SK-N-SH treated with all-trans-retinoic acid at 6 μM for 48 hours (cell line): ENCODE measurements around the gene TMEM238.

Experiments
- ARNTL ChIP-seq: fragments of 450-650 bp; formaldehyde crosslinking; IDR thresholded peaks from 2 replicates; pipeline ENCODE4 v1.5.0; 2020; ENCODE audit warnings: low read depth, mild to moderate bottlenecking, moderate library complexity, borderline replicate concordance
- BACH2 ChIP-seq: fragments of 250-450 bp; sonication (Bioruptor Pico); IDR thresholded peaks from 2 replicates; pipeline ENCODE4 v1.9.0; 2021; ENCODE audit warnings: mild to moderate bottlenecking, borderline replicate concordance
- ISL1 ChIP-seq: fragments of 250-450 bp; sonication (Bioruptor Pico); IDR thresholded peaks from 2 replicates; pipeline ENCODE4 v2.1.2; 2022; ENCODE audit warnings: mild to moderate bottlenecking, moderate library complexity
- RARB ChIP-seq: fragments of 250-450 bp; sonication (Bioruptor Pico); IDR thresholded peaks from 2 replicates; pipeline ENCODE4 v1.8.0; 2021; ENCODE audit warnings: mild to moderate bottlenecking, moderate library complexity
- SNAI2 ChIP-seq: fragments of 250-450 bp; sonication (Bioruptor Pico); IDR thresholded peaks from 2 replicates; pipeline ENCODE4 v1.5.0; 2020; ENCODE audit warnings: mild to moderate bottlenecking, moderate library complexity
- TOX ChIP-seq: fragments of 250-450 bp; sonication (Bioruptor Pico); IDR thresholded peaks from 2 replicates; pipeline ENCODE4 v1.8.0; 2021; ENCODE audit warnings: mild to moderate bottlenecking, moderate library complexity, borderline replicate concordance
- ZFP3 ChIP-seq: fragments of 250-450 bp; sonication (Bioruptor Pico); IDR thresholded peaks from 2 replicates; pipeline ENCODE4 v1.5.0; 2020; ENCODE audit warnings: mild to moderate bottlenecking, moderate library complexity
- ZFP30 ChIP-seq: fragments of 450-650 bp; formaldehyde crosslinking; IDR thresholded peaks from 2 replicates; pipeline ENCODE4 v1.5.0; 2022; ENCODE audit warnings: mild to moderate bottlenecking, moderate library complexity
- ZNF70 ChIP-seq: fragments of 450-650 bp; formaldehyde crosslinking; IDR thresholded peaks from 2 replicates; pipeline ENCODE4 v1.5.0; 2020; ENCODE audit warnings: mild to moderate bottlenecking, moderate library complexity
- ZNF8 ChIP-seq: fragments of 450-650 bp; formaldehyde crosslinking; IDR thresholded peaks from 2 replicates; pipeline ENCODE4 v1.5.0; 2020; ENCODE audit warnings: mild to moderate bottlenecking, moderate library complexity
- TF ChIP-seq, protein P1 (sequence below): fragments of 250-450 bp; sonication (Bioruptor Pico); IDR thresholded peaks from 2 replicates; pipeline ENCODE4 v1.8.0; 2020; ENCODE audit warnings: mild to moderate bottlenecking, moderate library complexity, borderline replicate concordance
- TF ChIP-seq, protein P2 (sequence below): fragments of 250-450 bp; sonication (Bioruptor Pico); IDR thresholded peaks from 2 replicates; pipeline ENCODE4 v1.5.1; 2020; ENCODE audit warnings: low read depth, mild to moderate bottlenecking, moderate library complexity
- TF ChIP-seq, protein P3 (sequence below): fragments of 250-450 bp; sonication (Bioruptor Pico); IDR thresholded peaks from 2 replicates; pipeline ENCODE4 v1.5.1; 2021; ENCODE audit warnings: mild to moderate bottlenecking, moderate library complexity

DNA sequence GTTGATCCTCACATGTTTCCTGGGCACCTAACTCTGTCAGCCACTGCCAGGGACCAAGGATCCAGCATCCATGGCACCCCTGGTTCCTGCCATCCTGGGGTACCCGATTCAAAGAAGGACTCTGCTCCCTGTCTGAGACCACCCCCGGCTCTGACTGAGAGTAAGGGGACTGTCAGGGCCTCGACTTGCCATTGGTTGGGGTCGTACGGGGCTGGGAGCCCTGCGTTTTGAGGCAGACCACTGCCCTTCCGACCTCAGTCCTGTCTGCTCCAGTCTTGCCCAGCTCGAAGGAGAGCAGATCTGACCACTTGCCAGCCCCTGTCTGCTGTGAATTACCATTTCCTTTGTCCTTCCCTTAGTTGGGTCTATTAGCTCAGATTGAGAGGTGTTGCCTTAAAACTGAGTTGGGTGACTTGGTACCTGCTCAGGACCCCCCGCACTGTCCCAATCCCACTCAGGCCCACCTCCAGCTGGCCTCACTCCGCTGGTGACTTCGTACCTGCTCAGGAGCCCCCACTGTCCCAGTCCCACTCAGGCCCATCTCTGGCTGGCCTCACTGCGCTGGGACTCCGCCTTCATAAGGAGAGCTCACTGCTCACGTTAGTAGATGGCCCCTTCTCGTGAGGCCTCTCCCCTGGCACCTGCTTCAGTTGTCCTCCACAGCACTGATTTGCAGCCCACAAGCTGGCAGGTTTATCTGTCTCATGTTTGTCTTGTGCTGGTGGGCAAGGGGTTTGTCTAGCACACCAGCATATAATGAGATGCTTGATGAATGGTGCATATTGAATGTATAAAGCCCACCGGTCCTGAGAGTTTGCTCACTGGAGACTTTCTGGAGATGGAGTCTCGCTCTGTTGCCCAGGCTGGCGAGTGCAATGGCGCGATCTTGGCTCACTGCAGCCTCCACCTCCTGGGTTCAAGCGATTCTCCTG is 5.6 kb upstream of the TMEM238 start:
- TF ChIP-seq ZFP30 (CRISPR knock-in tag) (no peak), ZFP3 (CRISPR knock-in tag) (no peak), RARB (CRISPR knock-in tag) (no peak), ISL1 (CRISPR knock-in tag) (no peak), BACH2 (CRISPR knock-in tag) (no peak), TOX (no peak), ZNF70 (CRISPR knock-in tag) (no peak), ZNF8 (no peak), ARNTL (no peak), SNAI2 (no peak)
- TF ChIP-seq, protein P1, sequence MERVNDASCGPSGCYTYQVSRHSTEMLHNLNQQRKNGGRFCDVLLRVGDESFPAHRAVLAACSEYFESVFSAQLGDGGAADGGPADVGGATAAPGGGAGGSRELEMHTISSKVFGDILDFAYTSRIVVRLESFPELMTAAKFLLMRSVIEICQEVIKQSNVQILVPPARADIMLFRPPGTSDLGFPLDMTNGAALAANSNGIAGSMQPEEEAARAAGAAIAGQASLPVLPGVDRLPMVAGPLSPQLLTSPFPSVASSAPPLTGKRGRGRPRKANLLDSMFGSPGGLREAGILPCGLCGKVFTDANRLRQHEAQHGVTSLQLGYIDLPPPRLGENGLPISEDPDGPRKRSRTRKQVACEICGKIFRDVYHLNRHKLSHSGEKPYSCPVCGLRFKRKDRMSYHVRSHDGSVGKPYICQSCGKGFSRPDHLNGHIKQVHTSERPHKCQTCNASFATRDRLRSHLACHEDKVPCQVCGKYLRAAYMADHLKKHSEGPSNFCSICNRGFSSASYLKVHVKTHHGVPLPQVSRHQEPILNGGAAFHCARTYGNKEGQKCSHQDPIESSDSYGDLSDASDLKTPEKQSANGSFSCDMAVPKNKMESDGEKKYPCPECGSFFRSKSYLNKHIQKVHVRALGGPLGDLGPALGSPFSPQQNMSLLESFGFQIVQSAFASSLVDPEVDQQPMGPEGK (CRISPR knock-in tag) = no peak
- TF ChIP-seq, protein P2, sequence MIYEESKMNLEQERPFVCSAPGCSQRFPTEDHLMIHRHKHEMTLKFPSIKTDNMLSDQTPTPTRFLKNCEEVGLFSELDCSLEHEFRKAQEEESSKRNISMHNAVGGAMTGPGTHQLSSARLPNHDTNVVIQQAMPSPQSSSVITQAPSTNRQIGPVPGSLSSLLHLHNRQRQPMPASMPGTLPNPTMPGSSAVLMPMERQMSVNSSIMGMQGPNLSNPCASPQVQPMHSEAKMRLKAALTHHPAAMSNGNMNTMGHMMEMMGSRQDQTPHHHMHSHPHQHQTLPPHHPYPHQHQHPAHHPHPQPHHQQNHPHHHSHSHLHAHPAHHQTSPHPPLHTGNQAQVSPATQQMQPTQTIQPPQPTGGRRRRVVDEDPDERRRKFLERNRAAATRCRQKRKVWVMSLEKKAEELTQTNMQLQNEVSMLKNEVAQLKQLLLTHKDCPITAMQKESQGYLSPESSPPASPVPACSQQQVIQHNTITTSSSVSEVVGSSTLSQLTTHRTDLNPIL (CRISPR knock-in tag) = no peak
- TF ChIP-seq, protein P3, sequence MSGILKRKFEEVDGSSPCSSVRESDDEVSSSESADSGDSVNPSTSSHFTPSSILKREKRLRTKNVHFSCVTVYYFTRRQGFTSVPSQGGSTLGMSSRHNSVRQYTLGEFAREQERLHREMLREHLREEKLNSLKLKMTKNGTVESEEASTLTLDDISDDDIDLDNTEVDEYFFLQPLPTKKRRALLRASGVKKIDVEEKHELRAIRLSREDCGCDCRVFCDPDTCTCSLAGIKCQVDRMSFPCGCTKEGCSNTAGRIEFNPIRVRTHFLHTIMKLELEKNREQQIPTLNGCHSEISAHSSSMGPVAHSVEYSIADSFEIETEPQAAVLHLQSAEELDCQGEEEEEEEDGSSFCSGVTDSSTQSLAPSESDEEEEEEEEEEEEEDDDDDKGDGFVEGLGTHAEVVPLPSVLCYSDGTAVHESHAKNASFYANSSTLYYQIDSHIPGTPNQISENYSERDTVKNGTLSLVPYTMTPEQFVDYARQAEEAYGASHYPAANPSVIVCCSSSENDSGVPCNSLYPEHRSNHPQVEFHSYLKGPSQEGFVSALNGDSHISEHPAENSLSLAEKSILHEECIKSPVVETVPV (CRISPR knock-in tag) = no peak
